ENCODE measurements around the gene ZNF737. TPM values are rescaled to one million over a fixed set of nuclear protein-coding genes. Genes with fewer than 3 reads are reported as not detected.
"Not testable (repeated sequence)": the region's sequence is repeated elsewhere in the genome, so short reads cannot be mapped to it uniquely, and the experiment has no call there.

Gene ZNF737
- total and polyA plus RNA-seq, 8 donors, result 16.0 to 43.5 (median 34.5) TPM

GRCh38 chr19:20558571-20558970, 7.0 kb downstream of the ZNF737 start:
- Histone ChIP-seq H3K36me3 (peaks cover 0 to 62% of the 10 kb centered on the region in 2 donors), H3K9me3 (peaks cover 3 to 95% of the 10 kb centered on the region in 2 donors), H3K4me1 (peaks cover 0 to 11% of the 10 kb centered on the region in 2 donors), H3K27me3 (no peaks in the 10 kb centered on the region), H3K4me3 (no peak overlapping the region), H3K27ac (no peak overlapping the region)
- intact Hi-C loops (cut with DNase I), result no loop called here
- no peak for TF ChIP-seq CTCF (IDR thresholded peaks at IDR 0.05)
- DNase-seq (no peak), ATAC-seq (no peak)

GRCh38 chr19:20558011-20558410, 7.6 kb downstream of the ZNF737 start:
- ATAC-seq (no peak), DNase-seq (no peak)
- TF ChIP-seq CTCF (IDR thresholded peaks at IDR 0.05), result peak in 1 of 2 donors; percentile 16
- H3K27ac ChIP-seq, result no peak overlapping the region
- H3K4me3 ChIP-seq, result no peak overlapping the region
- H3K4me1 ChIP-seq, result peaks cover 0 to 6% of the 10 kb centered on the region in 2 donors
- H3K27me3 ChIP-seq, result no peaks in the 10 kb centered on the region
- intact Hi-C loops (cut with DNase I), result no loop called here
- H3K36me3 ChIP-seq, result peaks cover 0 to 68% of the 10 kb centered on the region in 2 donors
- peaks cover 3 to 95% of the 10 kb centered on the region in 2 donors for H3K9me3 ChIP-seq

GRCh38 chr19:20544667-20545333, 20.8 kb downstream of the ZNF737 start:
- H3K4me3 ChIP-seq; DNase-seq; intact Hi-C loops (cut with DNase I); H3K27me3 ChIP-seq; H3K27ac ChIP-seq; ATAC-seq; H3K4me1 ChIP-seq: not testable (repeated sequence)
- Histone ChIP-seq H3K9me3 (peaks cover 19 to 100% of the 10 kb centered on the region in 2 donors), H3K36me3 (peaks cover 0 to 87% of the 10 kb centered on the region in 2 donors)

GRCh38 chr19:20530303-20530702, 35.3 kb downstream of the ZNF737 start:
- H3K4me1 ChIP-seq; ATAC-seq; intact Hi-C loops (cut with DNase I); H3K4me3 ChIP-seq; H3K27ac ChIP-seq; H3K27me3 ChIP-seq; DNase-seq: not testable (repeated sequence)
- peaks cover 0 to 29% of the 10 kb centered on the region in 2 donors for H3K36me3 ChIP-seq
- peaks cover 0 to 80% of the 10 kb centered on the region in 2 donors for H3K9me3 ChIP-seq

GRCh38 chr19:20513189-20513904, 52.2 kb downstream of the ZNF737 start:
- intact Hi-C loops (cut with DNase I), result no loop called here
- Histone ChIP-seq H3K27ac (no peak overlapping the region), H3K4me1 (no peaks in the 10 kb centered on the region), H3K27me3 (no peaks in the 10 kb centered on the region), H3K36me3 (no peaks in the 10 kb centered on the region), H3K9me3 (peaks cover 0 to 68% of the 10 kb centered on the region in 2 donors), H3K4me3 (no peak overlapping the region)
- DNase-seq (peak in 1 of 4 donors; percentile 37), ATAC-seq (peak; percentile 35)
- TF ChIP-seq CTCF (IDR thresholded peaks at IDR 0.05), result no peak

GRCh38 chr19:20503476-20503875, 62.1 kb downstream of the ZNF737 start:
- no peak for TF ChIP-seq CTCF (IDR thresholded peaks at IDR 0.05)
- DNase-seq (peak in 2 of 4 donors; percentile 25 to 73), ATAC-seq (no peak)
- no peak overlapping the region for H3K4me3 ChIP-seq
- no peaks in the 10 kb centered on the region for H3K36me3 ChIP-seq
- H3K9me3 ChIP-seq, result peaks cover 0 to 39% of the 10 kb centered on the region in 2 donors
- no peaks in the 10 kb centered on the region for H3K27me3 ChIP-seq
- H3K27ac ChIP-seq, result no peak overlapping the region
- no peaks in the 10 kb centered on the region for H3K4me1 ChIP-seq
- intact Hi-C loops (cut with DNase I), result no loop called here
